HG03432 (cell line): ENCODE results near the gene SLC20A1.
"Not testable (repeated sequence)": the region's sequence is repeated elsewhere in the genome, so short reads cannot be mapped to it uniquely, and the experiment has no call there.

Source experiments
- ATAC-seq: cut with Tn5 transposase; IDR thresholded peaks from one replicate; pipeline ENCODE4 v1.9.1; 2021; ENCODE audit warnings: mild to moderate bottlenecking, moderate library complexity; ENCODE audit not compliant: unreplicated experiment

Gene SLC20A1

DNA sequence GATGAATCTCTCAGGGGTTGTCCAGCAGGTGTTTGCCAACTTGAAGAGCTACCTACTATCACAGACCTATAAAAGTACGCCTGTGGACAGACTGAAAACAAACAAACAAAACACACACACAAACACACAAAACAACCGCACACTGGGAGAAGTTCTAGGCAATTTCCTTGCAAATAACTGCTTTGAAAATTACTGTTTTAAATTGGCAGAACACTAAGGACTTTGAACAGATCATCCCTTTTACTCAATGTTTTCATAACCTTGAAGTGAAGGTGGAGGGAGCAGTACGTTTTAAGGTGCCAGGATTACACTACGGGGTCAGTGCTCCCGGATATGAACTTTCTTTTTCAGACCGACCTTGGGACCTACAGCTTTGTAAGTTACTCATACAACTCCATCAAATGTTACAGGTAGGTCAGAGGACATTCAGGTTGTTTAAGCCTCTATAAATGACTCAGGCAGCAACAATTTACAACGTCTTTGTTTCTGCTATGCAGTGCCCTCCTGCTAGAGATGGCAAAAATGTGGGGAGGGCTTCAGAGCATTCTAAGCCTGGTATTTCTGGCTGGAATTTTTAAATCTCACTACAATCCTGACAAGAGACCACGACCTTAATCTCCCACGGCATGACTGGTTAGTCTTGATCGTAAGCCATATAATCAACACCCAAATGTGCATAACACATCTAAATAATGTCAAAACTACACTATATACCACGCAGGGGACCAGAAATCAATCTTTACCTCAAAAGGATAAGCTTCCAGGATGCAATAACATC, 1.4 kb upstream of the SLC20A1 start:
- no peak for ATAC-seq

DNA sequence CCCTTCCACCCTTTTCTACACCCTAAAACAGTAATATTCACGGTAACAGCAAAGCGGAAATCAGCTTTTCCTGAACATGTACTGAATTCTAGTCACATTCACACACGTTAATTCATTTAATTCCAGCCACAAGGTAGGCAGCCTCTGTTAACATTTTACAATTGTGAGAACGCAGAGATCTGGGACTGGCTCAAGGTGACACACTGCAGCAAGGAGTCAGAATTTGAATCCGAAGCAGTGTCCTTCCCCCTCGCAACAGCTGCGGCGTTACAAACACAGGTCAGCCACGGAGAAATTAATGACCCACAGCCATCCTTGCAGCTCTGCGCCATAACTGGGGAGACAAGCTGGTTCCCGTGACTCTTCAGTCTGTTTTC, 818 bp upstream of the SLC20A1 start:
- ATAC-seq = peak; percentile 0

DNA sequence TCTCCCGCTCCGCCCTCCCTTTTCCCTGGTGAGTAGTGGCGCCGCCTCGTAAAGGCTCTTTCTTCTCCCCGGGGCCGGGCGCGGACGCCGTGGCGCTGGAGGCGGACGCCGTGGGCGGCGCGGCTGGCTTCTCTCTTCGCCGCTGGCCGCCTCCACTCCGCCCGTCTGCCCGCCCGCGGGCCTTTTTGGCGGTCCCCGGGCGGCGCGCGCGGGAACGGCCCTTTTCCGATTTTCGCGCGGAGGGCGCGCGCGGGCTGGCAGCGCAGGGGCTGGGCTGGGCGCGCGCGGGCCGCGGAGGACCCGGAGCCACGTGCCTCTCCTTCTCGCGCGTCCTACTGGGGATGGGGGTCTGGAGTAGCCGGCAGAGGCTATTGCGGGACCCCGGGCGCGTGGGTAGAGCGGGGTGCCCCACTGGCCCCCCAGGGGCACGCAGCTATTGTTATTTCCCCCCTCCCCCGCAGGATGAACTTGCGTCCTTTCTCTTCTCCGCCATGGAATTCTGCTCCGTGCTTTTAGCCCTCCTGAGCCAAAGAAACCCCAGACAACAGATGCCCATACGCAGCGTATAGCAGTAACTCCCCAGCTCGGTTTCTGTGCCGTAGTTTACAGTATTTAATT, 472 bp downstream of the SLC20A1 start:
- peak; percentile 23 for ATAC-seq

DNA sequence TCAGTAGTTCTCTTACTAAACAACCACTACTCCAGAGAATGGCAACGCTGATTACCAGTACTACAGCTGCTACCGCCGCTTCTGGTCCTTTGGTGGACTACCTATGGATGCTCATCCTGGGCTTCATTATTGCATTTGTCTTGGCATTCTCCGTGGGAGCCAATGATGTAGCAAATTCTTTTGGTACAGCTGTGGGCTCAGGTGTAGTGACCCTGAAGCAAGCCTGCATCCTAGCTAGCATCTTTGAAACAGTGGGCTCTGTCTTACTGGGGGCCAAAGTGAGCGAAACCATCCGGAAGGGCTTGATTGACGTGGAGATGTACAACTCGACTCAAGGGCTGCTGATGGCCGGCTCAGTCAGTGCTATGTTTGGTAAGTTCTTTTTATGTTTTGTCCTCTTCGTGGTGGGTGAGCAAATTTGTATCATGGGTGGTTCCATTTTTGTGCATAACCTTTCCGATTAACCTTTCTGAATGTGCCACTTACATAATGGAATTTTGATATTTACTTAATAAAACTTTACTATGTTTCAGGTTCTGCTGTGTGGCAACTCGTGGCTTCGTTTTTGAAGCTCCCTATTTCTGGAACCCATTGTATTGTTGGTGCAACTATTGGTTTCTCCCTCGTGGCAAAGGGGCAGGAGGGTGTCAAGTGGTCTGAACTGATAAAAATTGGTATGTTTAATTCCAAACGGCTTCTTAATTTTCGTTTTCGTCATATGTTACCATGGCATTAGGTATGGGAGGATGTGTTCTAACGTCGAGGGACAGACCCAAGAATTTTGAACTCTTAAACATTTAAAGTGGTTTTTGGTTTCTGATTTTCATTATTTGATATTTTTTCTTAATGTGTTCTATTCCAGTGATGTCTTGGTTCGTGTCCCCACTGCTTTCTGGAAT, 1.3 kb downstream of the SLC20A1 start:
- ATAC-seq = no peak

DNA sequence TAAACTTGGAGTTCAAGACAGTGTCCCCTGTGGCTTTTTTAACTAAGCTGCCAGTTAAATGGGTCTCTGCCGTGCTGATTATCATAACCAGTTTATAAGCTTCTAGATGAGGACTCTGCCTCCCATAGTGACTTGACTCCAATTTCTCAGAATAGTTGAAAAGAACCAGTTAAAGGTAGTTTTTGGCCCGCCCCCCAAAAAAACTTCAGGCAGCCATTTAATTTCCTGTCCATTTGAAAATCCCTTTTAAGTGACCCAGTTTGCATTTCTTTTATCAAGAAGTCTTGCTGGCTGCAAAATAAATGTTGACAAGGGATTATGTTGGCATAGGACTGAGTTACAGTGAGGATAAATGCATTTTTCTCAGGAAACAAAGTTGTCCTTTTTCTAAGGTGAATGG, 2.3 kb downstream of the SLC20A1 start:
- no peak for ATAC-seq

DNA sequence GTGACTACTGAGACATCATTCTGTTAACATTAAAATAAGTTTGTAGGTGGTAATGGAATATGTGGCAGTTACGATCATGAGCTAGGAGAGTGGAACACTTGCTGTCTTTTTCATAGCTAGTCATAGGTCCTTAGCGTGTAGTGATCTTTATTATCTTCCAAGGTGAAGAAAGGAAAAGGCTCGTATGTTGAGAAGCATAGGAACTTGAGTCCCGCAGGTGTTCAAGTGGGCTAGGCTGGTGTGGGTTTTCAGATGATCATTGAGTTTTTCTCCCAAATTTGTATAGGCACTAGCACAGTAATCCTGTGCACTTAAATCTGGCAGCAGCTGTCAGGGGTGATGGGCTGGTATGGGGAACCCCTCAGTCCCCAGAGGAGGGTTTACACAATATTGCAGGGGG, 10.9 kb downstream of the SLC20A1 start:
- no peak for ATAC-seq

DNA sequence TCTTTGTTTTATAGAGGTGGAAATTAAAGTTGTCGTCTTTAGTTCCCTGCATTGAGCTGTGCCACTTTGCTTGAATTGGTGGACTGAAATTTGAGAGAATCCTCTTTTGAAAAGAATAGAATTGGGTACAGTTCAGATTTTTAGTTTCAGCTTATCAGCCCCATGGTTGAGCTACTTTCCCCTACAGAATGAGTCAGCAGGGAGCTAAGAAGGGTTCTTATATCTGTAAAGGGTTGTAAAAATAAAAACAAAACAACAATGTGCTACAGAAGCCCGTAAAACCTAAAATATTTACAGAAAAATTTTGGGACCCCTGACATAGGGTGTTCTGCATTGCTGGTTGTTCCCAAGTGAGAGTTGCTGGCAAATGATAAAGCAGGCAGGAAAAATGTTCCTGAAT, 12.6 kb downstream of the SLC20A1 start:
- ATAC-seq = no peak

DNA sequence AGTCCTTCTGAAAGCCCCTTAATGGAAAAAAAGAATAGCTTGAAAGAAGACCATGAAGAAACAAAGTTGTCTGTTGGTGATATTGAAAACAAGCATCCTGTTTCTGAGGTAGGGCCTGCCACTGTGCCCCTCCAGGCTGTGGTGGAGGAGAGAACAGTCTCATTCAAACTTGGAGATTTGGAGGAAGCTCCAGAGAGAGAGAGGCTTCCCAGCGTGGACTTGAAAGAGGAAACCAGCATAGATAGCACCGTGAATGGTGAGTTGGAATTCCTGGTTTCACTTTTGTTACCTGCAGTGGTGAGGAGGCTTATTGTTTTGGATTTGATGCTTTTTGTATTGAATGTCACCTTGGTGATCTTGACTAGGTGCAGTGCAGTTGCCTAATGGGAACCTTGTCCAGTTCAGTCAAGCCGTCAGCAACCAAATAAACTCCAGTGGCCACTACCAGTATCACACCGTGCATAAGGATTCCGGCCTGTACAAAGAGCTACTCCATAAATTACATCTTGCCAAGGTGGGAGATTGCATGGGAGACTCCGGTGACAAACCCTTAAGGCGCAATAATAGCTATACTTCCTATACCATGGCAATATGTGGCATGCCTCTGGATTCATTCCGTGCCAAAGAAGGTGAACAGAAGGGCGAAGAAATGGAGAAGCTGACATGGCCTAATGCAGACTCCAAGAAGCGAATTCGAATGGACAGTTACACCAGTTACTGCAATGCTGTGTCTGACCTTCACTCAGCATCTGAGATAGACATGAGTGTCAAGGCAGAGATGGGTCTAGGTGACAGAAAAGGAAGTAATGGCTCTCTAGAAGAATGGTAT, 13.3 kb downstream of the SLC20A1 start:
- no peak for ATAC-seq

DNA sequence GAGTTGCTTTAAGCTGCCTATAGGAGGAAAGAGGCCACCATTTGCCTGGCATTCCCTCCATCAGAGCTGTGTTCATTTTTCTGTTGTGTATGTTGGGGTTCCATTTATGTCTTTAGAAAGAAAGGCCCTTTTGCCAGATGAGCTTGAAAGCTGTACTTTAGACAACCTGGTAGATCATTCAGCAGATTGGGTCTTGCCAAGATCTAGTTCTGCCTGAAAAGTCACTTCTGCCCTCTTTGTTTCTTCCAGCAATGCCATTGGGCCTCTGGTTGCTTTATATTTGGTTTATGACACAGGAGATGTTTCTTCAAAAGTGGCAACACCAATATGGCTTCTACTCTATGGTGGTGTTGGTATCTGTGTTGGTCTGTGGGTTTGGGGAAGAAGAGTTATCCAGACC, 14.4 kb downstream of the SLC20A1 start:
- ATAC-seq = no peak

DNA sequence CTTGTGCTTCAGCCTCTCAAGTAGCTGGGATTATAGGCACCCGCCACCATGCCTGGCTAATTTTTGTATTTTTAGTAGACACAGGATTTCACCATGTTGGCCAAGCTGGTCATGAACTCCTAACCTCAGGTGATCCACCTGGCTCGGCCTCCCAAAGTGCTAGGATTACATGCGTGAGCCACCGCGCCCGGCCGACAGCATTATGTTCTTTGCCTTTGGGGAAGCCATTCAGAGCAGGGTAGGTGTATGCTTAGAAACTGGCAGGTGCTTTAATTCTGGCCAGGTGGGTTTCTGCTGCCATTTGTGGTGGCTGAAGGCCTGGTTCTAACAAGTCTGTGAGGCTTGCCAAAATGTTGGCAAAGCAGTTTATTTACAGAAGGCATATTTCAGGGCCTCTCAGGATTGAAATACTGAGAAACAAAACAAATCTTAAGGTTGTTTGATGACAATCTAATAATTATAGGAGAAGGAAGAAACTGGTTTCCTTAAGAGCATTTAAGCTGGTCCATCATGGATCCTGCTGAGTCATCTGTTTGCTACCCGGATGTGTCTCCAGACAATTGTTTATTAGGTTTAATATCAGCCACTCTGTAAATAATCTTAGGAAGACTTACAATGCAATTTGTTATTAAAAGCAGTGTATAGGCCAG, 16.0 kb downstream of the SLC20A1 start:
- ATAC-seq = no peak

DNA sequence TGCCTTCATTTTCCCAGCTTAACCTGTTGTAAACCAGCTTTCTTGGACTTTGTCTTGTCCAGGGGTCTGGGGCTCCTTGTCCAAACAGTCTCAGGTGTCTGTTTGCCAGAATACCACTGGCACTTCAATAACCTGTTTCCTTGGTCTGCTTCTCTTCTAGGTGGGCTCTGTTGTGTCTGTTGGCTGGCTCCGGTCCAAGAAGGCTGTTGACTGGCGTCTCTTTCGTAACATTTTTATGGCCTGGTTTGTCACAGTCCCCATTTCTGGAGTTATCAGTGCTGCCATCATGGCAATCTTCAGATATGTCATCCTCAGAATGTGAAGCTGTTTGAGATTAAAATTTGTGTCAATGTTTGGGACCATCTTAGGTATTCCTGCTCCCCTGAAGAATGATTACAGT, 17.0 kb downstream of the SLC20A1 start:
- no peak for ATAC-seq

DNA sequence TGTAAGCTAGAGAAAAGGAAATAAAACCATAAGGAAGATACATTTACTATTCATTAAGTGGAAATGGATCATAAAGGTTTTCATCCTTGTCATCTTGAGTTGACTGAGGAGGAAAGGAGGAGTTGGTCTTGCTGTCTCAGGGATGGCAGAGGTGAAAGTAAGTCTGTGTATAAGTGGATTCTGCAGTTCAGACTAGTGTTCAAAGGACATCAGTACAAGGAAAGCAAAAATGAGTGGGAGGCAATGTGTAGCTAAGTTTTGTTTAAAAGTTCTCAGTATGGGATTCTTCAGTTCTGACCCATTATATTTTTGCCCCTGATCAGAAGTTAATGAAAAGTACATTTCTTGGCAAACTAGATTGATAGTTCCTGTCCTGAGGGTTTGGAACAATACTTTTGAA, 18.9 kb downstream of the SLC20A1 start:
- ATAC-seq = no peak

DNA sequence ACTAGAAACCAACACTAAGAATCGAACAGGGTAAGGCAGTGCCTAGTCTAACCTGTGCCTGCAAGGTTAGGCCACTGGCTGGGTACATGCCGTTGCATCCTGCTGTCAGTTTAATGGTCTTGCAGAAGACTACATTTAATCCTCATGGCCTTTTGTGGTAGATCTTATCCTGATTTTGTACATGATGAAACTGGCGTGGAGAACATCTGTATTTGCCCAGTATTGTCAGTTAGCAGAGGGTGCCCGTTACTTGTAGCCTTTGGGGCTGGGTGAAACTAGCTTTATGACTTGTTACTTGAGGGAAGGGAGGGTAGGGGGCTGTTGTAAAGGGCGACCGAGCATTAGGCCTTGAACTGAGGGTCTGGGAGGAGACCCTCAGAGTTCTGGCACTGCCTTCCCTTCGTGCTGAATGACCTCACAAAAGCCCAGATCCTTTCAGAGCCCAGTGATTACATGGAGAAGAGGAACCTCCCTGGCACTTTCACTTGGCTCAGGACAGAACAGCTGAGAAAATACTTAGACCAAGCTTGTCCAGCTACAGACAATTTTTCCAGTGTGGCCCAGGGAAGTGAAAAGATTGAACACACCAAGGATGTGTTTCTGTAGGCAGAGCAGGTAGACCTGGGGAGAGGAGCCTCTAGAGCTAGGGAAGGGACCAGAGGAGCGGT, 19.5 kb downstream of the SLC20A1 start:
- ATAC-seq = no peak

DNA sequence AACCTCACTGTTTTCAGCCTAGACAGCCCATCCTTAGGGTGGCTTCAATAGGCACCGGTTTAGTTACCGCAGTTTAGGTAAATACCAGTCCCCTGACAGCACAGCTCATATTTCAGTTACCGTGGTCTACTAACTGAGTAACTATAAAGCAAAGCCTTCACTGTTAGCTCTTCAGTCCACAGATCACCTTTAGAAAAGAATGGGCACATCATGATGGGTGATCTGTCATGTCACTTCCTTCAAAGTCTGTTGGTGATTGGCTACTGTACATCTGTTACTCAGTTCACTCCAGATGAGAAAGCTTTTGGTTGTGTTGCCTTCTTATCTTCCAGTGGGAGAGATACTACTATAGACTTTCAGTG, 21.0 kb downstream of the SLC20A1 start:
- no peak for ATAC-seq

DNA sequence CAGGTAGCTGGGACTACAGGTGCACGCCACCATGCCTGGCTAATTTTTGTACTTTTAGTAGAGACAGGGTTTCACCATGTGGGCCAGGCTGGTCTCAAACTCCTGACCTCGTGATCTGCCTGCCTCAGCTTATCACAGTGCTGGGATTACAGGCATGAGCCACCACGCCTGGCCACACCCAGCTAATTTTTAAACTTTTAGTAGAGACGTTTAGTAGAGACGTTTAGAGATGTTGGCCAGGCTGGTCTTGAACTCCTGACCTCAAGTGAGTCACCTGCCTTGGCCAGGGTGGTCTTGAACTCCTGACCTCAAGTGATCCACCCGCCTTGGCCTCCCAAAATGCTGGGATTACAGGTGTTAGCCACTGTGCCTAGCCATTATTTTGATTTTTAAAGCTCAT, 21.8 kb downstream of the SLC20A1 start:
- not testable (repeated sequence) for ATAC-seq

DNA sequence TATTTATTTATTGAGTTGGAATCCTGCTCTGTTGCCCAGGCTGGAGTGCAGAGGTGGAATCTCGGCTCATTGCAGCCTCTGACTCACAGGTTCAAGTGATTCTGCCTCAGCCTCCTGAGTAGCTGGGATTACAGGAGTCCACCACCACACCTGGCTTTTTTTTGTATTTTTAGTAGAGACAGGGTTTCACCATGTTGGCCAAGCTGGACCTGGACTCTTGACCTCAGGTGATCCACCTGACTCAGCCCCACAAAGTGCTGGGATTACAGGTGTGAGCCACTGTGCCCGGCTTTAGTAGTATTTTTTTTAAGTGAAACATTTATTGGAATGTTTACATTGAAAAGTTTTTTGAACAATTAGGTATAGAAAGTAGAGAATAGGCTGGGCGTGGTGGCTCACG, 23.9 kb downstream of the SLC20A1 start:
- no peak for ATAC-seq

DNA sequence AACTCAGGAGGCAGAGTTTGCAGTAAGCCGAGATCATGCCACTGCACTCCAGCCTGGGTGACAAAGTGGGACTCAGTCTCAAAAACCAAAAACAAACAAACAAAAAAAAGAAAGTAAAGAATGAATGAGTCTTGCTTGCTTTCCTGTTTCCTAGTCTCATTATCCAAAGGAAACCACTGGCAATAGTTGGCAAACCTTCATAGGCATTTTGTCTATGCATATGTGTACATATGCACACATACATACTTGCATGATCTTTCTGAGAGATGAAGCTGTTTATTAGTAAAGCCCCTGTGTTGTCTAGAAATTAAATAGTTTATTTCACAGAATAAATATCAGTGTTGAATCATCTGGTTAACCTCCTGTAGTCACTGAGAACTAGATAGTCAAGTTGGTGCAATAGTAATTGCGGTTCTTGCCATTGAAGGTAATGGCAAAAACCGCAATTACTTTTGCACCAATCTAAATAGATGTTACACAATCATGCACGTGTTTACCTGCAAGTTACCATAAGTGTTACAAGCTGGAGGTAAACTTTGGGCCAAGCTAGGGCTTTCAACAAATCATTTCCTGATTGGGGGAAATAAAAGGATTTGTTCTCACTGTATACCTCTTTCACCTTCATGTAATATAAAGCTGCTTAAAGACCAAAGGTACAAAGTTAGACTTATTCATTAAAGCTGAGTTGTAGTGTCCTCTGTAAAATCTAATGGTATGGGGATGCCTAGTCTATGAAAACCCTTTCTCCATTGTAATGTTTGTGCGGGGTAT, 24.7 kb downstream of the SLC20A1 start:
- ATAC-seq = no peak

DNA sequence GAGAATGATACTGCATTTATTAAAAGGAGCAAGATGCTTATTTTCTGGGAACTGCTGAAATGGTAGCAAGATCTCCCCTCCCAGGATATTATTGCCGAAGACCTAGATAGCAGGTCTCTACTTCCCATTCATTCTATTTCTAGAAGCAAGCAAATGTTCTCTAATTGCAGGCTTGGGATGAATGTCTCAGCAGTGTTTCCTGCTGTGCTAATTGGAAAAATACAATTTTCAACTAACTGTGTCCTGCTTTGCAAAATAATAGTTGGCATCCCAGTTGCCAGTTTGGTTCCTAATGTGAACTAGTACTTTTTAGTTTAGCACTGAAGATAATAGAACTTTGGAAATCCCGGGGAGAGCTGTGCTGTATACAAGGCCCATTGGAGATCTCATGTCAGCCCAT, 26.1 kb downstream of the SLC20A1 start:
- ATAC-seq = no peak

DNA sequence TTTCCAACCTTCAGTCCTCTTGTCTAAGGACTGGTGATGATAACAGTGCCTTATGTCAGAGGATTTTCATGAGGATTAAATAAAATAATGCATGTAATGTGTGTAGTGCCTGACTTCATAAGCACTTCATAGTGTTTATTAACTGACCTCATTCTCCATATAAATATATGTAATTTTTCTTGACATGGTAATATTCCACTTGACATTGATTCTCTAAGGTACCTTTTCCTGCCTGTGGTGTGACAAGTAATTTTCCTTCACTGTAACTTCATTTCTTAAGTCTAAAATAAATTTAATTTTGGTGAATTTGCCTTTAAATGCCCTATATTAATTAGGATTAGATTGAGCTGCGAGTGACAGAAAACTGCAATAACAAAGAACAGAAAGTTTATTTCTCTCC, 27.3 kb downstream of the SLC20A1 start:
- no peak for ATAC-seq
